H1 (cell line): Measurements from ENCODE around the gene ADAMTS14. TPM values are rescaled to one million over a fixed set of nuclear protein-coding genes. Genes with fewer than 3 reads are reported as not detected.

Source experiments
- ATF2 ChIP-seq: IDR thresholded peaks from 2 replicates; pipeline ENCODE4 v1.6.1; 2012; ENCODE audit warnings: low read length, inconsistent platforms
- JUN ChIP-seq: IDR thresholded peaks from 2 replicates; pipeline ENCODE4 v1.6.1; 2011; ENCODE audit warnings: low read depth, mild to moderate bottlenecking, improper control_type of control experiment, low read length
- NANOG ChIP-seq: IDR thresholded peaks from 2 replicates; pipeline ENCODE4 v1.6.1; 2011; ENCODE audit warnings: low read length, low read depth, mild to moderate bottlenecking, inconsistent platforms; ENCODE audit not compliant: insufficient read depth, poor library complexity, severe bottlenecking
- SIN3A ChIP-seq, 2 experiments: IDR thresholded peaks in 1 of 2; conservative IDR thresholded peaks in 1 of 2; 2 replicates each; pipeline ENCODE4 v1.6.1; 2011 to 2012; ENCODE audit warnings: low read length in 2 of 2, improper control_type of control experiment in 1 of 2, low read depth in 1 of 2, mild to moderate bottlenecking in 1 of 2
- ZNF274 ChIP-seq: IDR thresholded peaks from 2 replicates; pipeline ENCODE4 v1.7.0; 2012; ENCODE audit warnings: low read length, borderline replicate concordance; ENCODE audit errors: extremely low read depth
- polyA plus RNA-seq, 7 experiments: library from polyadenylated mRNA; depleted of rRNA in 3 of 7; stranded (reverse) in 5 of 7; unstranded in 2 of 7; fragments of >200 nt in 5 of 7; fragments of 200-250 nt in 2 of 7; gene quantifications; 1 replicate in 5 of 7; 2 replicates in 1 of 7; 4 replicates in 1 of 7; pipeline versions ENCODE4 v1.2.1 to v1.2.3, GENCODE V29; 2011 to 2013; ENCODE audit warnings: missing spikeins in 2 of 7, mixed read lengths in 2 of 7
- total RNA-seq: library from RNA; stranded (reverse); fragmentation: NEBNext Ultra II Directional; extraction: Animal tissue kit (Norgen Biotek cat#: 25700); gene quantifications from 2 replicates; pipeline ENCODE4 v1.2.1, GENCODE V29; 2021

The ADAMTS14 gene
- total and polyA plus RNA-seq, 2 of the 8 experiments (the other 6 are each of a cell fraction or from before 2014, with no cell fraction given), result 2.0 to 2.3 TPM

GRCh38 chr10:70702190-70702763, 30.0 kb downstream of the ADAMTS14 start (continued):
- TF ChIP-seq ATF2, result no peak
- TF ChIP-seq NANOG, result no peak
- TF ChIP-seq SIN3A (conservative IDR thresholded peaks at IDR 0.05 in 1 of 2, IDR thresholded peaks at IDR 0.05 in 1 of 2; ENCODE audit: low read depth in 1 of 2, low read length in 2 of 2), result no peak
- TF ChIP-seq JUN, result no peak
- TF ChIP-seq ZNF274, result no peak
